DMS153 treated with DMSO at 0.1 percent for 48 hours (cell line): ENCODE data around the gene CNRIP1.

Experiments used
- DNase-seq: peaks from one replicate; lab custom pipeline; 2025; ENCODE audit not compliant: unreplicated experiment; lab: John Stamatoyannopoulos, UW

CNRIP1 gene

GRCh38 chr2:68293024-68293423 lies 26.7 kb downstream of the CNRIP1 start:
- no peak for DNase-seq

- DNase-seq, result peak; percentile 39
These were observed 27.5 kb downstream of the CNRIP1 start for GRCh38 chr2:68292108-68292710.

GRCh38 chr2:68291314-68291713 lies 28.4 kb downstream of the CNRIP1 start:
- no peak for DNase-seq

GRCh38 chr2:68290901-68291300 lies 28.8 kb downstream of the CNRIP1 start:
- DNase-seq, result no peak

- no peak for DNase-seq
These were observed 31.9 kb downstream of the CNRIP1 start for GRCh38 chr2:68287580-68288441.

- no peak for DNase-seq
These were observed 34.9 kb downstream of the CNRIP1 start for GRCh38 chr2:68284896-68285295.

DNA sequence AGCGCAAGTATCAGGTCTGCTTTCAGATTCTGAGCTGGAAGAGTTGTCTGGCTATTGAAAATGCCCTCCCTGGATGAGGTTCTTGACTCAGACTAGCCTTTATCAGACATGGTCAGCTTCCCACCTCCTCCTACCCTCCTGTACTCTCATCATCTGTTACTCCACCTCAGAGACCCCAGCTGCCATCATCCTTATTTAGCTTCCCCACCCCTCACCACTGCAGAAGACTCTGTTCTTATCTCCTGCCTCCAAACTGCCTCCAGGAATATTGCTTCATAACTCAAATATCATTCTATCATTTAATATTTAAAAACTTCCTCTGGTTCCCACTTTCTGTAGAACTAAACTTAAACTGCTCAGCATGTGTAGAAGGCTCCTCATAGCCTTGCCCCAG lies 36.3 kb downstream of the CNRIP1 start:
- no peak for DNase-seq

DNA sequence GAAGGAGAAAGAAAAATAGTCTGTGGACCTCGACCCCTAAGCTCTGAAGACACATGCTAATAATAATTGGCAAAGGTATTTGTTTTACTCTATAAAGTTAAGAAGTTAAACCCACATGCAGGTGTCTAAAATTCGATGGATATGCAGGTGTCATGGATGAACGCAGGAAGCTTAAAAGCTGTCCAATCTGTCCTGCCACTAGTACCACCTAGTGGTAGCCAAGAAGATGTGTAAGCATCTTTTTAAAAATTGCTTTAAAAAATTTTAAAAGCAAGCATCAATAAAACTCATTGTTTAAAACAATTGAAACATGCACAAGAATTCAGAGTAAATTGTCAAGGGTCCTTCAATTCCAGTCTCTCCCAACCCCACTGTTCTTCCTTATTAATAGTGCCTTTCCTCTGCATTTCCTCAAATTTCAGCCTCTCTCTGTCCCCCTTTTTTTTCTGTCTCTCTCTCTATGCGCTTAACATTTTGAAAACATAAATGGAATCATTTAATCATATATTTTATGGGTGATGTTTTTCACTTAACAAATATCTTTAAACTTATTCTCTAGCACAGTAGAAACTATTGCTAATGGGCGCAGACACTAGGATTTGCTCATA lies 36.8 kb downstream of the CNRIP1 start:
- peak; percentile 37 for DNase-seq

DNA sequence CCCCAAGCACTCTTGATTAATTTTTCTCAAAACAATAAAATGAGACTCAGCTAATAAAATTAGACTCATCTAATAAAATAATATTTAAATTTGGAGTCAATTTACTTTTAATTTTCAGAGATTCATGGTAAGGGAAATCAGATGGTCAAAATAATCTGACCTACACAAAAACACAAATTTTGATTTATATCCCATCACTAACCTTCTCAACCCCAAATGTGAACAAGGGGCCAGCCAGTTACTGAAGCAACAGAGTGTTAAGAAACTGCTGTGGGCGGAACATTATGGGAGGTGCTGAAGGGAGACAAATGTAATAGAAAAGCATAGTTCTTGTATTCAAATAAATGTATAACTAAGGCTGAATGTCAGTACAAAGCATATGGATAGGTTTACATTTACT lies 39.0 kb downstream of the CNRIP1 start:
- DNase-seq, result no peak

DNA sequence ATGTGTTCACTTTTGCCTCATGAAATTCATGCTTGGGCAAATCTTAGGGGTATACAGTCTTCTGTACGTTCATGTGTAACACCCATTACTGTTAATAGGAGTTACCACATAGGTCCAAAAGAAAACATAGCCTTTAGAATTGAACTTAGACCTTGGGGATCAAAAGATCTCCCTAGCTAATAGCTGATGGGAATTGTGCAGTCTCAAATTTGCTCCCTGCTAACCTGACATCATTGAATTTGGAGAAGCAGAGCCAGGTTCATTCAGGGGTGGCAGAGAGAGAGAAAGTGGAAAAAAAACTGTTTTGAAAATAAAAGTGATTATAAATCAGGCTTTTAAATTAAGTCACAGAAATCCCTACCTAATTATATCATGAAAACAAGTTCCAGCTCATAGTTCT lies 39.4 kb downstream of the CNRIP1 start:
- DNase-seq, result no peak

- peak; percentile 77 for DNase-seq
These were observed 40.1 kb downstream of the CNRIP1 start for GRCh38 chr2:68279691-68280090.

DNA sequence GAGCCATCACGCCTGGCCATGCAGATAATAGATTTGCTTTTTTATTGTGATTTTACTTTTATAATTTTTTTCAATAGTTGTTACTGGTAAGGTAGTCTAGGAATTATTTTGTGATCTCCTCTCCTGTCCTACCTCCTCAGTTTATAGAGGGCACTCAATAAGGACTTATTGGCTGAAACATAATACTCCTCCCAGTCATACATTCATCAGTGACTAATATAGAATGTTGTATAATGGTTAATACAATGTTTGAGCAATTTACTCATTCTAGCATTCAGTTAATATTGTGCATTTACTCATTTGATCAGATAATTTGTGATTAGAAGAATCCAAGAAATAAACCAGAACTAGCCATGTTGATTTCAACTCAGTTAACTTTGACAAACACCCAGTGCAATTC lies 41.6 kb downstream of the CNRIP1 start:
- no peak for DNase-seq

- DNase-seq, result no peak
These were observed 45.7 kb downstream of the CNRIP1 start for GRCh38 chr2:68274022-68274421.

DNA sequence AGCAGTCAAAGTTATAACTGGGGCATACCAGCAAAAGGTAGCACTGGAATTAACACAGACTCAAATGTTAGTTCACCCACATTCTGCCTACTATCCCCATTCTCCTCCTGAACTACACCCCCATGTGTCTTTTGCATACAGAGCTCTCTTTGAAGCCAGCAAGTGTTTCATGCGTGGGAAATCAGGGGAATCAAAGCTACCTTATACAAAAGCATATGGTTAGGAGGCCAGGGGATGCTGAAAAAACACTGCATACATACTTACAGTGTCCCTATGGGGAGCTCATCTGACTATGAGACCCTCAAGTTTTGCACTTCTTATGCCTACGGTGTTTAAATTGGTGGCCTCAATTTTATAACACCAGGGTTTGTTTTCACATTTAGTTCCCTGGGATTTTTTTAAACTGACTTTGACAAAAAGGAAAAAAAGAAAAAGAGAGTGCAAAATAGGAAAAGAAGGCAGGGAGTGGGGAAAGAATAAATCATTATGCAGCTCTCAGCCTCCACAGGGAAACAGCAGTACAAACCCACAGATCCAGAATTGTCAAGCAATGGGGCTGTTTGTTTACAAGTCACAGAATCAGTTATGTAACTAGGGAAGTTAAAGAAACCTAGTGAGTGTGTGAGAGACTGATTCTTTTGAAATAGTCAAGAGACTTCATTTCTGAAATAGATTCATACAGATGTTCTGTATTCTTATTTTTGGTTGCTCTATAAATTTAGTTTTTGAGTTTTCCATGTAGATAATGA lies 47.3 kb downstream of the CNRIP1 start:
- no peak for DNase-seq

DNA sequence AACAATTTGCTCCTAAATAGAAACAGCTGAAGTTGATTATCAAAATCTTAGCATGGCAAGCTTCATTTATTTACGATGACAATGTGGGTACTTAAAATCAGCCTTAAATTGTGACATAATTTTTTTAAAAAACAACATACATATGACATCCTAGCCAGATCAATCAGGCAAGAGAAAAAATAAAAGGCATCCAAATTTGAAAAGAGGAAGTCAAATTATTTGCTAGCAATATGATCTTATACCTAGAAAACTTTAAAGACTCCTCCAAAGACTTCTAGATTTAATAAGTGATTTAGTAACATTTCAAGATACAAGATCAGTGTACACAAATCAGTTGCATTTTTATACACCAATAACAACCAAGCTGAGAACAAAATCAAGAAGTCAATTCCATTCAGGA lies 53.1 kb downstream of the CNRIP1 start:
- DNase-seq, result no peak

DNA sequence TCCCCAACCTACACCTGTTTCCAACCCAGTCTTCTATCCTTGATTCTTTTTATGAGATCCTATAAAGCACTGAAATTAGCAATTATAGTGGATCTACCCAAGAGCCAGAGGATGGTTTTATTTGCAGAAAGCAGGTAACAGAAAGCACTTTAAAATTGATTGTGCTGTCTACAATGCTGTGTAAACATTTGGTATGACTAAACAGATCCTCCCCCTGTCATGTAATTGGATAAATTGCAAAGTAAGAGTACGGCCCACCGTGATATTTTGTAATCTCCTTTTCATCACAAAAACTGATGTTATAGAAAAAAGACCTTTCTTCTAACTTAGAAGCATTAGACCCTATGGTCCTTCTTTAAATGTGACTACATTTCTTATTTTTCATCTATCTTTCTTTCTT lies 56.1 kb downstream of the CNRIP1 start:
- peak; percentile 27 for DNase-seq

GRCh38 chr2:68258851-68259250 lies 60.9 kb downstream of the CNRIP1 start:
- no peak for DNase-seq

- no peak for DNase-seq
These were observed 63.7 kb downstream of the CNRIP1 start for GRCh38 chr2:68256093-68256450.

- peak; percentile 28 for DNase-seq
These were observed 66.3 kb downstream of the CNRIP1 start for GRCh38 chr2:68253219-68254068.

DNA sequence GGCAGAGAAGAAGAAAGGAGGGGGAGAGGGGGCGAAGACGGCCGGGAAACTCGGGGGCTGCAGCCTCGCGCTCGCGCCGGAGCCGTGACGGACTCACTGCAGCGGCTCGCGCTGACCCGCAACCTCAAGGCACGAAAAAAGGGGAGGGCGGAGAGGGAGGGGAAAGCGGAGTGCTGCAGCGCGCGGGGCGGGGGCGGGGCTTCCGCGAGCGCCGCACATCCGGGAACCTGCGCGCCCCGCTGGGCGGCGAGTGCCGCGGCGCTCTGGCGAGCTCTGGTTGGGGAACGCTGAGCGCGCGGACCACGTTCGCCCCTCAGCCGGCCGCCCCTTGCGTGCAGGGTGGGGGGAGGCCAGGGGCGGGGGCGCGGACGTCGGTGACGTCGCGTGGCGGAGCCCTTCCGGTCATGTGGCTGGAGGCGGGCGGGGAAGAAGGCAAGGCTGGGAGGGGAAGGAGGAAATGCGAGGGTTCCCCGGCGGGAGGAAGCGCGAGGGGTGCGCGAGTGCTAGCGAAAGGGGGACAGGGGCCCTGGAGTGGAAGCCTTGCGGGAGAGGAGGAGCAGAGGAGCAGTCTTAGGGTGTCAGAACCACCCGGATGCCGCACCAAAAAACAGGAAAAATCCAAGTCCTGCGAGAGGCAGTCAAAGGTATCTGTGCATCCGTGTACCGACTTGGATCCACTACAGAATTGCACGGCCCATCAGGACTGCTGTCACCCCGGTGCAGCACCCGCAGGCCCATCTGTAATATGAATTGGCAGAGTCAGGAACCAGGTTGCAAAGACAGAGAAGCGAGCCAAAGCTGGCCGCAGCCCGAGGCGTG lies 67.1 kb downstream of the CNRIP1 start, which contains the start of gene PPP3R1:
Gene PPP3R1, minus strand, starts transcription at position 133 of the 819 bp plus-strand sequence. CDS start 405 bp downstream, outside the sequence.
- peak; percentile 91 for DNase-seq
